ENCODE data around the gene FIGNL2. TPM values are rescaled to one million over a fixed set of nuclear protein-coding genes. Genes with fewer than 3 reads are reported as not detected.

The FIGNL2 gene
- total RNA-seq, 2 donors from 2014 or later, result 0.33 to 0.52 TPM

DNA sequence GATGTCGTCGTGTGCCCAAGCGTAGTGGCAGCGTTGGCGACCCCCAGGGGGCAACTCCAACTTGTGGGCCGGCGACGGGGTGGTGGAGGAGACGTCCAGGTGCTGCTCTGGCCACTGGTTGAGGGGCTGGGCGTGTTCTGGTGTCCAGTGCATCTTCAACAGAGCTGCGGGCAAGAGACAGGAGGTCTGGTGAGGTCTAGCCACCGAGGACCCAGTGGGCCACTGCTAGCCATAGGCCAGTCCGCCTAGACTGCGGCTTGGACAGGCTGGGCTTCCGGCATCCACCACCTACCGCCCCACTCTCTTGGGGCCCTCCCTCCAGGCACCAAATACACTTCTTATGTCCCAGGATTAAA lies 26.3 kb downstream of the FIGNL2 start:
- H3K4me1 ChIP-seq, result peaks cover 24% of the 10 kb centered on the region
- intact Hi-C loops (cut with DNase I), result loop anchor here (10.0 kb wide), 1 partner anchor 397 kb away; the partner anchor contains the start of gene SLC4A8
- H3K4me3 ChIP-seq, result no peak overlapping the region
- DNase-seq (no peak), ATAC-seq (no peak)
- TF ChIP-seq, protein P1, sequence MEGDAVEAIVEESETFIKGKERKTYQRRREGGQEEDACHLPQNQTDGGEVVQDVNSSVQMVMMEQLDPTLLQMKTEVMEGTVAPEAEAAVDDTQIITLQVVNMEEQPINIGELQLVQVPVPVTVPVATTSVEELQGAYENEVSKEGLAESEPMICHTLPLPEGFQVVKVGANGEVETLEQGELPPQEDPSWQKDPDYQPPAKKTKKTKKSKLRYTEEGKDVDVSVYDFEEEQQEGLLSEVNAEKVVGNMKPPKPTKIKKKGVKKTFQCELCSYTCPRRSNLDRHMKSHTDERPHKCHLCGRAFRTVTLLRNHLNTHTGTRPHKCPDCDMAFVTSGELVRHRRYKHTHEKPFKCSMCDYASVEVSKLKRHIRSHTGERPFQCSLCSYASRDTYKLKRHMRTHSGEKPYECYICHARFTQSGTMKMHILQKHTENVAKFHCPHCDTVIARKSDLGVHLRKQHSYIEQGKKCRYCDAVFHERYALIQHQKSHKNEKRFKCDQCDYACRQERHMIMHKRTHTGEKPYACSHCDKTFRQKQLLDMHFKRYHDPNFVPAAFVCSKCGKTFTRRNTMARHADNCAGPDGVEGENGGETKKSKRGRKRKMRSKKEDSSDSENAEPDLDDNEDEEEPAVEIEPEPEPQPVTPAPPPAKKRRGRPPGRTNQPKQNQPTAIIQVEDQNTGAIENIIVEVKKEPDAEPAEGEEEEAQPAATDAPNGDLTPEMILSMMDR (IDR thresholded peaks at IDR 0.05), result no peak
- TF ChIP-seq POLR2A (IDR thresholded peaks at IDR 0.05), result no peak
- H3K27ac ChIP-seq, result no peak overlapping the region
- WGBS, 2 donors, result 95% methylated on average over 16 of the region's 16 CpGs; no CpG with 5 or more reads in 1 of the 2 donors
- H3K27me3 ChIP-seq, result no peaks in the 10 kb centered on the region
- H3K36me3 ChIP-seq (replicated peaks in 1 of 2; ENCODE audit: insufficient read depth in 1 of 2, low read depth in 2 of 2), result no peaks in the 10 kb centered on the region
- no peaks in the 10 kb centered on the region for H3K9me3 ChIP-seq

DNA sequence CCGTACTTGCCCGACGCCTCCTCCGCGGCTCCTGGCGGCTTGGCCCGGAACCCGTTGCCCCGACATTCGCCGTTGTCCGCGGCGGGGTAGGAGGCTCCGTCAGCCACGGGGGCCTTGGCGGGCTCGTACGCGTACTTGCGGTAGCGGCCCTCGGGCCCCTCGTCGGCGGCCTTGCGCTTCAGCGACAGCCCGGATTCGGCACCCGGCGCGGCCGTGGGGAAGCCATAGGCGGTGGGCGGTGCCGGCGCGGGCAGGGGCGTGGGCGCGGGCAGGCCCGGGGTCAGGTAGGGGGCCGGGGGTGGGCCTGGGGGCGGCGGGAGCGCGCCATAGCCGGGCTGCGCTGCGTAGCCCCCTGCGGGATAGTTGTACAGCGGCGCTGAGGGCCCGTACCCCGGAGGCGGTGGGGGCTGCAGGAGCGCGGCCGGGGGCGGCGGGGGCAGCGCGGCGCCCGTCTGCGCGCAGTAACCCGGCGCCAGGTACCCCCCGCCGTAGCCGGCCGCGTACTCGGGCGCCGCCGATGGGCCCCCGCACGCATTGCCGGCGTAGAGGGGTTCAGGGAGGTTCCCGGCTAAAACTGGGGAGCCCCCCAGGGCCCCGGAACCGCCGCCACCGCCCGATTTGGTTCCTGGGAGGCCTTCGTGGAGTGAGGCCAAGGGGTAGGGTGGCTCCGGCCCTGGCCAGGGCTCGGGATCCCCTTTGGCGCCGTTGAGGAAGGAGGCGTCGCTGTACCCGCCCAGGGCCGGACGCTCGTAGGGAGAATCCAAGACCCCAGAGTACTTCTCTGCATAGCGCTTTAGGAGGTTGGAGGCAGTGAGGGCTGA lies 26.9 kb downstream of the FIGNL2 start:
- Histone ChIP-seq H3K27ac (peak overlapping the region in 3 of 4 donors; percentile 22 to 57 (median 54)), H3K4me3 (peak overlapping the region in 1 of 2 donors; percentile 5), H3K4me1 (peaks cover 24% of the 10 kb centered on the region), H3K9me3 (no peaks in the 10 kb centered on the region), H3K27me3 (no peaks in the 10 kb centered on the region), H3K36me3 (replicated peaks in 1 of 2; ENCODE audit: insufficient read depth in 1 of 2, low read depth in 2 of 2) (no peaks in the 10 kb centered on the region)
- intact Hi-C loops (cut with DNase I), result loop anchor here (10.0 kb wide), 1 partner anchor 397 kb away; the partner anchor contains the start of gene SLC4A8
- ATAC-seq (no peak), DNase-seq (peak in 1 of 4 donors; percentile 15)
- 52 to 71% methylated on average over 32 to 58 of the region's 101 CpGs for WGBS, 2 donors
- no peak for TF ChIP-seq POLR2A (IDR thresholded peaks at IDR 0.05)
- TF ChIP-seq, protein P1 (IDR thresholded peaks at IDR 0.05), result no peak

DNA sequence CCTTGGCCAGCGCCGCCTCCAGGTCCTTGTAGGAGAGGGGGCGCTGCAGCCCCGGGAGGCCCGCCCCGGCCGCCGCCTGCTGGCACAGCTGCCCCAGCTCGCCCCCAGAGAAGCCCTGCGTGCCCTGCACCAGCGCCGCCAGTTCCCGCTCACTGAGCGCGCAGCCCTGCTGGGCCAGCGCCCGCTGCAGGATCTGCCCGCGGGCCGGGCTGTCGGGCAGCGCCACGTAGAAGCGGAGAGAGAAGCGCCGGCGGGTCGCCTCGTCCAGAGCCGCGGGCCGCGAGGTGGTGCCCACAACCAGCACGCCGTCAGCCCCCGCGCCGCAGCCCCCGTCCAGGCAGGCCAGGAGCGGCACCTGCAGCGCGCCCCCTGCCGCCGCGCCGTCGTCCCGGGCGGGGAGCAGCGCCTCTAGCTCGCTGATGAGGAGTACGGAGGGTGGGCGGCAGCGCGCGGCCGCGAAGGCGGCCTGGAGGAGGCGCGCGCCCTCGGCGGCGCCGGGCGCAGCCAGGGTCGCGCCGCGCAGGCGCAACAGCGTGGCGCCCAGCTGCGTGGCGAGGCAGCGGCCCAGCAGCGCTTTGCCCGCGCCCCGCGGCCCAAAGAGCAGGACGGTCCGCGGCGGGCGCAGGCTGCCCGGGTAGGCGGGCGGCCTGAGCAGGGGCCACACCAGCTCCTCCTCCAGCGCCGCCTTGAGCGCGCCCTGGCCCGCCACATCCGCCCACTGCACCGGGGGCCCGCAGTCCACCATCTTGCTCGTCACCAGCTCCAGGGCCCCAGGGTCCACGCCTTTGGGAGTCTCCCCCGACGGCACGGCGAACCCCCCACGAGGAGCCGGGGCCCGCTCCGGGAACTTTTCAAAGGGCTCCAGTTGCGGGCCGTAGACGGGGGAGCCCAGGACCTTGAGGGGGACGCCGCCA lies 27.7 kb downstream of the FIGNL2 start:
- peak; percentile 58 to 79 (median 68) for DNase-seq
- peak overlapping the region; percentile 22 to 74 (median 50) for H3K27ac ChIP-seq
- H3K27me3 ChIP-seq, result no peaks in the 10 kb centered on the region
- no peaks in the 10 kb centered on the region for H3K9me3 ChIP-seq
- peak overlapping the region; percentile 4 to 5 for H3K4me3 ChIP-seq
- no peaks in the 10 kb centered on the region for H3K36me3 ChIP-seq (replicated peaks in 1 of 2; ENCODE audit: insufficient read depth in 1 of 2, low read depth in 2 of 2)
- WGBS, 2 donors, result 13% methylated on average over 109 of the region's 113 CpGs; no CpG with 5 or more reads in 1 of the 2 donors
- peak; percentile 64 for ATAC-seq
- intact Hi-C loops (cut with DNase I), result loop anchor here (10.0 kb wide), 1 partner anchor 396 kb away; the partner anchor contains the start of gene SLC4A8
- H3K4me1 ChIP-seq, result peaks cover 24% of the 10 kb centered on the region
- TF ChIP-seq, protein P1 (IDR thresholded peaks at IDR 0.05), result peak in 4 of 7 experiments; percentile 13 to 62 (median 38)
- peak; percentile 8 to 55 (median 23) for TF ChIP-seq POLR2A (IDR thresholded peaks at IDR 0.05)

DNA sequence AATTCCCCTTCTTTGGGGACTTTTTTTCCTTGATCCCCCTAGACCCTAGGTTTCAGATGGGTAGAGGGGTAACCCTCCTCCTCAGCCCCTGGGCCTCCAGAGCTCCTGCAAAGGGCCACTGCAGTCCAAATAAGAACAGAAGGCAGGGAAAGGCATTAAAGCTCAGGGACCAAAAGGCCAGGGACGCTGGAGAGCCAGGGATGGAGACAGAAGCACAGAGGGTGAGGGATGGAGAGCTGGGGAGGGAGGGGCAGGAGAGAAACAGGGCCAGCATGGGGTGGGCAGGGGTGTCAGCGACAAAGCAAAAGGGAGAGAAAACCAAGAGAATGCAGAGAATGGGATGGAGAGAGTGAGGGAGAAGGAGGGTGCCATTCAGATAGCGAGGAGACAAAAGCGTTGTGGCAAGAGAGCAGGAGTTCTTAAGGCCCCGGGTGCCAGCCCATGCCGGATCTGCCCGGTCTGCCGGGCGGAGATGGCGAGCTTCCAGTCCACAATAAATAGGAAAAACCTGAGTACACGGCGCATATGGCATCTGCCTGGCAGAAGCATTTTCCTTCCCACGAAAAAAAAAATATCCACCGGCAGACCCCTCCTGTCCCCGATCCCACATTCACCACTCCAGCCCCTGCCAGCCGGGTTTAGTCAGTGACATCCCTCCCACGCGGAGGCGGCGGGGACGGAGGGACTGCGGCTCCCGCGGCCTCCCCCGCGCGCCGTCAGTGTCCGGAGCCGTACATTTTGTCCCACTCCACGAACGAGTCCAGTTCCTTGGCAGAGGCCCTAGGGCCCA lies 28.6 kb downstream of the FIGNL2 start:
- ATAC-seq (no peak), DNase-seq (peak; percentile 29 to 61 (median 52))
- TF ChIP-seq, protein P1 (IDR thresholded peaks at IDR 0.05), result no peak
- TF ChIP-seq POLR2A (IDR thresholded peaks at IDR 0.05), result peak in 1 of 3 donors; percentile 15
- peaks cover 30% of the 10 kb centered on the region for H3K4me1 ChIP-seq
- 25 to 31% methylated on average over 12 to 32 of the region's 32 CpGs for WGBS, 2 donors
- no peaks in the 10 kb centered on the region for H3K36me3 ChIP-seq (replicated peaks in 1 of 2; ENCODE audit: insufficient read depth in 1 of 2, low read depth in 2 of 2)
- H3K4me3 ChIP-seq, result peak overlapping the region; percentile 4 to 5
- H3K27ac ChIP-seq, result peak overlapping the region; percentile 22 to 74 (median 50)
- no peaks in the 10 kb centered on the region for H3K27me3 ChIP-seq
- H3K9me3 ChIP-seq, result no peaks in the 10 kb centered on the region
- intact Hi-C loops (cut with DNase I), result loop anchor here (10.0 kb wide), 2 partner anchors 285 to 395 kb away; partner anchors contain the start of gene SLC4A8

All from body of pancreas (tissue), 4 donors.